Dedifferentiated amniotic fluid mesenchymal stem cell (primary cell): ENCODE results near the gene TFR2.
A peak's percentile ranks its signal among the peaks of the same experiment; 100 is the strongest.
"Not testable (repeated sequence)": the region's sequence is repeated elsewhere in the genome, so short reads cannot be mapped to it uniquely, and the experiment has no call there.

Experiments
- DNase-seq: peaks from one replicate; pipeline ENCODE4 v3.0.0-alpha.2; 2016; ENCODE audit errors: extremely low spot score

The TFR2 gene

GRCh38 chr7:100678291-100678984, 37.1 kb upstream of the TFR2 start:
- no peak for DNase-seq

- no peak for DNase-seq
Measured at GRCh38 chr7:100677308-100678267, 36.2 kb upstream of the TFR2 start.

- no peak for DNase-seq
Measured at GRCh38 chr7:100676501-100677306, 35.4 kb upstream of the TFR2 start.

GRCh38 chr7:100675581-100676350, 34.4 kb upstream of the TFR2 start:
- DNase-seq: no peak

GRCh38 chr7:100675105-100675451, 33.7 kb upstream of the TFR2 start:
- no peak for DNase-seq

- DNase-seq: no peak
Measured at GRCh38 chr7:100674411-100675104, 33.2 kb upstream of the TFR2 start.

GRCh38 chr7:100673942-100674410, 32.6 kb upstream of the TFR2 start:
- no peak for DNase-seq

- peak; percentile 97 for DNase-seq
Measured at GRCh38 chr7:100673302-100673941, 32.1 kb upstream of the TFR2 start, which contains the start of gene GNB2. TSS of gene GNB2 (plus strand) at chr7:100673740. CDS start at chr7:100676266, 2,526 bp downstream.

- DNase-seq: no peak
Measured at GRCh38 chr7:100671353-100672327, 30.3 kb upstream of the TFR2 start.

- DNase-seq: no peak
Measured at GRCh38 chr7:100670074-100670473, 28.7 kb upstream of the TFR2 start.

GRCh38 chr7:100669106-100669505, 27.8 kb upstream of the TFR2 start:
- not testable (repeated sequence) for DNase-seq

GRCh38 chr7:100668069-100668449, 26.7 kb upstream of the TFR2 start:
- DNase-seq: no peak

- no peak for DNase-seq
Measured at GRCh38 chr7:100667331-100668068, 26.1 kb upstream of the TFR2 start.

GRCh38 chr7:100665168-100665726, 23.9 kb upstream of the TFR2 start:
- DNase-seq: no peak

- not testable (repeated sequence) for DNase-seq
Measured at GRCh38 chr7:100662194-100662776, 20.9 kb upstream of the TFR2 start.

- no peak for DNase-seq
Measured at GRCh38 chr7:100655908-100656674, 14.7 kb upstream of the TFR2 start, which contains the start of gene ACTL6B. TSS of gene ACTL6B (minus strand) at chr7:100656448. CDS start at chr7:100656354, 94 bp downstream.
